Keratinocyte (primary cell): ENCODE measurements around the gene ARRDC4. TPM values are rescaled to one million over a fixed set of nuclear protein-coding genes. Genes with fewer than 3 reads are reported as not detected.
"Not testable (repeated sequence)": the region's sequence is repeated elsewhere in the genome, so short reads cannot be mapped to it uniquely, and the experiment has no call there.

Experiments used
- DNase-seq: peaks from one replicate; pipeline ENCODE4 v3.0.0-alpha.2; 2011; ENCODE audit warnings: low read depth, missing footprints, low spot score
- FAIRE-seq: peaks from 2 replicates; lab custom pipeline; 2011; peaks lifted over from hg19 to GRCh38; lab: Jason Lieb, UNC
- H2AFZ ChIP-seq: 2 replicates; pipeline ENCODE4 v1.6.0; 2012; ENCODE audit warnings: low read length, control low read depth, inconsistent platforms; ENCODE audit not compliant: control insufficient read depth
- H3K27ac ChIP-seq: 2 replicates; pipeline ENCODE4 v1.5.1; 2011; ENCODE audit warnings: low read length; ENCODE audit not compliant: control insufficient read depth, insufficient read depth
- H3K27me3 ChIP-seq: 3 replicates; pipeline ENCODE4 v1.6.0; 2011; ENCODE audit warnings: low read length; ENCODE audit not compliant: control insufficient read depth, insufficient read depth; ENCODE audit errors: extremely low read depth
- H3K36me3 ChIP-seq, 2 experiments: 2 replicates in 1 of 2; 3 replicates in 1 of 2; pipeline ENCODE4 v1.5.1; 2011; ENCODE audit warnings: low read length in 2 of 2, mild to moderate bottlenecking in 1 of 2; ENCODE audit not compliant: control insufficient read depth in 2 of 2, insufficient read depth in 2 of 2; ENCODE audit errors: extremely low read depth in 1 of 2
- H3K4me1 ChIP-seq: 3 replicates; pipeline ENCODE4 v1.5.1; 2011; ENCODE audit warnings: low read length; ENCODE audit not compliant: control insufficient read depth, insufficient read depth; ENCODE audit errors: extremely low read depth
- H3K4me2 ChIP-seq: 3 replicates; pipeline ENCODE4 v1.6.0; 2011; ENCODE audit warnings: low read depth, low read length; ENCODE audit not compliant: control insufficient read depth, insufficient read depth; ENCODE audit errors: extremely low read depth
- H3K4me3 ChIP-seq, 3 experiments: fragments of 200-600 bp in 1 of 3; sonication (generic) in 1 of 3; 2 replicates in 2 of 3; 3 replicates in 1 of 3; pipeline ENCODE4 v1.5.1; 2011 to 2016; ENCODE audit warnings: low read length in 3 of 3, mild to moderate bottlenecking in 3 of 3, control low read depth in 2 of 3, inconsistent platforms in 1 of 3, low read depth in 1 of 3, mixed read lengths in 1 of 3, mixed run types in 1 of 3, moderate library complexity in 1 of 3; ENCODE audit not compliant: control insufficient read depth in 2 of 3, insufficient read depth in 2 of 3; ENCODE audit errors: extremely low read depth in 1 of 3
- H3K79me2 ChIP-seq: 2 replicates; pipeline ENCODE4 v1.6.0; 2012; ENCODE audit warnings: low read length; ENCODE audit not compliant: control insufficient read depth, insufficient read depth
- H3K9ac ChIP-seq: 3 replicates; pipeline ENCODE4 v1.6.0; 2011; ENCODE audit warnings: low read length; ENCODE audit not compliant: control insufficient read depth, insufficient read depth; ENCODE audit errors: extremely low read depth
- H3K9me1 ChIP-seq: 3 replicates; pipeline ENCODE4 v1.6.0; 2011; ENCODE audit warnings: low read length; ENCODE audit not compliant: control insufficient read depth, insufficient read depth; ENCODE audit errors: extremely low read depth
- H3K9me3 ChIP-seq: 2 replicates; pipeline ENCODE4 v1.5.1; 2012; ENCODE audit warnings: low read depth, low read length; ENCODE audit not compliant: control insufficient read depth
- H4K20me1 ChIP-seq: 3 replicates; pipeline ENCODE4 v1.6.0; 2011; ENCODE audit warnings: low read length; ENCODE audit not compliant: control insufficient read depth, insufficient read depth; ENCODE audit errors: extremely low read depth
- EZH2 ChIP-seq: IDR thresholded peaks from one replicate; pipeline ENCODE4 v1.6.1; 2012; ENCODE audit warnings: inconsistent platforms, mild to moderate bottlenecking, low read length, moderate library complexity
- dilution Hi-C: fragments of 300-500 bp; cut with MboI; formaldehyde crosslinking; loops from one replicate; pipeline ENCODE4 v1.7.0; 2020; ENCODE audit warnings: low sequenced_read_pairs; ENCODE audit not compliant: extremely low pct_ligation_motif_present
- polyA plus RNA-seq, 5 experiments: library from polyadenylated mRNA; depleted of rRNA in 3 of 5; stranded (reverse) in 3 of 5; stranded (forward) in 1 of 5; unstranded in 1 of 5; fragments of >200 nt; gene quantifications; 1 replicate in 1 of 5; 2 replicates in 3 of 5; 3 replicates in 1 of 5; pipeline versions ENCODE4 v1.2.1 to v1.2.3, GENCODE V29; 2011 to 2012; ENCODE audit warnings: missing spikeins in 2 of 5, low read depth in 1 of 5, low replicate concordance in 1 of 5
- TF ChIP-seq, protein P1 (sequence below), 3 experiments: IDR thresholded peaks in 1 of 3; conservative IDR thresholded peaks in 1 of 3; optimal IDR thresholded peaks in 1 of 3; 2 replicates in 2 of 3; 3 replicates in 1 of 3; pipeline versions ENCODE3 to v1.5.1; 2011; ENCODE audit warnings: low read length in 3 of 3, mild to moderate bottlenecking in 3 of 3, moderate library complexity in 2 of 3, control low read depth in 1 of 3, inconsistent platforms in 1 of 3; ENCODE audit not compliant: insufficient read depth in 2 of 3; ENCODE audit errors: extremely low read depth in 1 of 3

ARRDC4 gene
- polyA plus RNA-seq, 1 donor (not counting 4 experiments of a cell fraction or from before 2014, with no cell fraction given) = 34.6 TPM

DNA sequence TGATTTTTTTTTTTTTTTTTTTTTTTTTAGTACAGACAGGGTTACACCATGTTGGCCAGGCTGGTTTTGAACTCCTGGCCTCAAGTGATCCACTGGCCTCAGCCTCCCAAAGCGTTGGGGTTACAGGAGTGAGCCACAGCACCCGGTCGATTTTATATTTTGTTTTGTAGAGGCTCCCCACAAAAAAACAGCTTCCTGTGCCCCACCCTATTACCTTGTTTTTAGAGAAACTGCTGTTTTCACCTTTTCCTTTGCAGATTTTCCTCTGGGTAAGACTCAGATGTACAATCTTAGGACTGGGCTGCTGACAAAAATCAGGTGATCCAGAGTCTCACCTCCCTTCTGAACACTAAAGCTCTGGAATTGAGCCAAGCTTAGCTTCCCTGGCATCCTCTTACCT, 20.6 kb downstream of the ARRDC4 start:
- H3K4me3 ChIP-seq = no peak overlapping the region
- no peak for TF ChIP-seq EZH2
- no peaks in the 10 kb centered on the region for H3K9me3 ChIP-seq
- no peaks in the 10 kb centered on the region for H3K79me2 ChIP-seq
- no peak overlapping the region for H3K27ac ChIP-seq
- H2AFZ ChIP-seq = no peak overlapping the region
- FAIRE-seq (no peak), DNase-seq (no peak)
- H3K27me3 ChIP-seq = no peaks in the 10 kb centered on the region
- no peak overlapping the region for H3K4me2 ChIP-seq
- no peak overlapping the region for H3K9ac ChIP-seq
- no peaks in the 10 kb centered on the region for H3K9me1 ChIP-seq
- H3K36me3 ChIP-seq = no peaks in the 10 kb centered on the region
- H4K20me1 ChIP-seq = no peaks in the 10 kb centered on the region
- peaks cover 22% of the 10 kb centered on the region for H3K4me1 ChIP-seq
- dilution Hi-C loops = no loop called here

DNA sequence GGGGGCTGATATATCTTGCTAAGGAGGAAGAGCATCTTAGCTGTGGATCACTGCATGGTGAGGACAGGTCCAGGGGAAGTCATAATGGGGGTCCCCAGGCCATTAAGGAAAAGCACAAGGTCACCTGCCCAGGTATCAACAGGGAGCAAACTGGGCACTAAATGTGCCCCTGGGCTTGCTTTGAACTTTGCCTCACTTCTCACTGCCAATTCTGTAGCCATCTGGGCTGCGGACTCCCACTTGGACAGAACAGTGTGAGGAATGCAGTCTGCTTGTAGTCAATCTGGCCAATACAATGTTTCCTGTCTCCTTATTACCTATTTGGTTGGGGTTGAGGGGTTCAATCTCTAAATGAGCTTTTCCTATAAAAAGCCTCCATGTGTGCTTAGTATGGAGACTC, 21.3 kb downstream of the ARRDC4 start:
- no peaks in the 10 kb centered on the region for H3K9me3 ChIP-seq
- H3K27ac ChIP-seq = no peak overlapping the region
- H3K4me1 ChIP-seq = peaks cover 15% of the 10 kb centered on the region
- no peaks in the 10 kb centered on the region for H4K20me1 ChIP-seq
- H3K9me1 ChIP-seq = no peaks in the 10 kb centered on the region
- TF ChIP-seq, protein P1, sequence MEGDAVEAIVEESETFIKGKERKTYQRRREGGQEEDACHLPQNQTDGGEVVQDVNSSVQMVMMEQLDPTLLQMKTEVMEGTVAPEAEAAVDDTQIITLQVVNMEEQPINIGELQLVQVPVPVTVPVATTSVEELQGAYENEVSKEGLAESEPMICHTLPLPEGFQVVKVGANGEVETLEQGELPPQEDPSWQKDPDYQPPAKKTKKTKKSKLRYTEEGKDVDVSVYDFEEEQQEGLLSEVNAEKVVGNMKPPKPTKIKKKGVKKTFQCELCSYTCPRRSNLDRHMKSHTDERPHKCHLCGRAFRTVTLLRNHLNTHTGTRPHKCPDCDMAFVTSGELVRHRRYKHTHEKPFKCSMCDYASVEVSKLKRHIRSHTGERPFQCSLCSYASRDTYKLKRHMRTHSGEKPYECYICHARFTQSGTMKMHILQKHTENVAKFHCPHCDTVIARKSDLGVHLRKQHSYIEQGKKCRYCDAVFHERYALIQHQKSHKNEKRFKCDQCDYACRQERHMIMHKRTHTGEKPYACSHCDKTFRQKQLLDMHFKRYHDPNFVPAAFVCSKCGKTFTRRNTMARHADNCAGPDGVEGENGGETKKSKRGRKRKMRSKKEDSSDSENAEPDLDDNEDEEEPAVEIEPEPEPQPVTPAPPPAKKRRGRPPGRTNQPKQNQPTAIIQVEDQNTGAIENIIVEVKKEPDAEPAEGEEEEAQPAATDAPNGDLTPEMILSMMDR (optimal IDR thresholded peaks at IDR 0.05 in 1 of 3, IDR thresholded peaks at IDR 0.05 in 1 of 3, conservative IDR thresholded peaks at IDR 0.05 in 1 of 3; ENCODE audit: extremely low read depth in 1 of 3, insufficient read depth in 2 of 3, low read length in 3 of 3) = no peak
- no peak for TF ChIP-seq EZH2
- H3K79me2 ChIP-seq = no peaks in the 10 kb centered on the region
- DNase-seq = no peak
- no peak overlapping the region for H3K9ac ChIP-seq
- H3K27me3 ChIP-seq = no peaks in the 10 kb centered on the region
- H2AFZ ChIP-seq = no peak overlapping the region
- no peaks in the 10 kb centered on the region for H3K36me3 ChIP-seq
- dilution Hi-C loops = no loop called here
- no peak overlapping the region for H3K4me3 ChIP-seq
- no peak for FAIRE-seq
- no peak overlapping the region for H3K4me2 ChIP-seq

DNA sequence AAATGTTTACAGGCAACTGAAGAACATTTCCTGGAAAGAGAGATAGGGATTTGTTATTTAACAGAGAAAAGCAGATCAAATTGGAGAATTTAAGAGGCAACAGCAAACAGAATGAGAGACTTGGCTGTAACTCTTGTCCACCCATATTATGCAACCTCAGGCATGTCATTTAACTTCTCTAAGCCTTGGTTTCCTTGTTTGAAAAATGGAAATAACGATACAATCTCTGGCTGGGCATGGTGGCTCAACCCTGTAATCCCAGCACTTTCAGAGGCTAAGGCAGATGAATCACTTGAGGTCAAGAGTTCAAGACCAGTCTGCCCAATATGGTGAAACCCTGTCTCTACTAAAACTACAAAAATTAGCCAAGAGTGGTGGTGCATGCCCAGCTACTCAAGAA, 23.7 kb downstream of the ARRDC4 start:
- H3K27ac ChIP-seq = no peak overlapping the region
- H3K36me3 ChIP-seq = no peaks in the 10 kb centered on the region
- no peak overlapping the region for H2AFZ ChIP-seq
- FAIRE-seq (no peak), DNase-seq (no peak)
- peaks cover 7% of the 10 kb centered on the region for H3K4me1 ChIP-seq
- no peaks in the 10 kb centered on the region for H3K79me2 ChIP-seq
- H3K4me2 ChIP-seq = no peak overlapping the region
- dilution Hi-C loops = no loop called here
- TF ChIP-seq EZH2 = no peak
- TF ChIP-seq, protein P1 (optimal IDR thresholded peaks at IDR 0.05 in 1 of 3, IDR thresholded peaks at IDR 0.05 in 1 of 3, conservative IDR thresholded peaks at IDR 0.05 in 1 of 3; ENCODE audit: extremely low read depth in 1 of 3, insufficient read depth in 2 of 3, low read length in 3 of 3) = no peak
- H3K9me3 ChIP-seq = peaks cover 2% of the 10 kb centered on the region
- H3K9ac ChIP-seq = no peak overlapping the region
- H3K9me1 ChIP-seq = no peaks in the 10 kb centered on the region
- no peak overlapping the region for H3K4me3 ChIP-seq
- no peaks in the 10 kb centered on the region for H3K27me3 ChIP-seq
- no peaks in the 10 kb centered on the region for H4K20me1 ChIP-seq

DNA sequence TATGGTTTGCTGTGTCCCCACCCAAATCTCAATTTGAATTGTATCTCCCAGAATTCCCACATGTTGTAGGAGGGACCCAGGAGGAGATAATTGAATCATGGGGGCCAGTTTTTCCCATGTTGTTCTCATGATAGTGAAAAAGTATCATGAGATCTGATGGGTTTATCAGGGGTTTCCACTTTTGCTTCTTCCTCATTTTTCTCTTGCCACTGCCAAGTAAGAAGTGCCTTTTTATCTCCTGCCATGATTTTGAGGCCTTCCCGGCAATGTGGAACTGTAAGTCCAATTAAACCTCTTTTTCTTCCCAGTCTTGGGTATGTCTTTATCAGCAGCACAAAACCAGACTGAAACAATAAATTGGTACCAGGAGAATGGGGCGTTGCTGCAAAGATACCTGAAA, 25.5 kb downstream of the ARRDC4 start:
- H4K20me1 ChIP-seq, dilution Hi-C loops, H3K9me3 ChIP-seq, FAIRE-seq, H3K27me3 ChIP-seq, H3K9ac ChIP-seq, DNase-seq, H3K36me3 ChIP-seq, H3K27ac ChIP-seq, H3K4me2 ChIP-seq, H3K79me2 ChIP-seq, H2AFZ ChIP-seq, H3K4me3 ChIP-seq, H3K9me1 ChIP-seq: not testable (repeated sequence)
- peaks cover 10% of the 10 kb centered on the region for H3K4me1 ChIP-seq
